GM12865 (cell line): ENCODE results near the gene HSFX2.
"Not testable (repeated sequence)": the region's sequence is repeated elsewhere in the genome, so short reads cannot be mapped to it uniquely, and the experiment has no call there.

Experiments used
- DNase-seq: peaks from one replicate; pipeline ENCODE4 v3.0.0; 2010; ENCODE audit warnings: low read depth
- H3K4me3 ChIP-seq: 2 replicates; pipeline ENCODE4 v1.5.1; 2011; ENCODE audit warnings: mild to moderate bottlenecking, low read depth, low read length, control low read depth
- TF ChIP-seq, protein P1 (sequence below): IDR thresholded peaks from 2 replicates; pipeline ENCODE4 v1.5.1; 2011; ENCODE audit warnings: low read length, control low read depth, low read depth, inconsistent platforms; ENCODE audit not compliant: insufficient read depth; ENCODE audit errors: missing control alignments

The HSFX2 gene

DNA sequence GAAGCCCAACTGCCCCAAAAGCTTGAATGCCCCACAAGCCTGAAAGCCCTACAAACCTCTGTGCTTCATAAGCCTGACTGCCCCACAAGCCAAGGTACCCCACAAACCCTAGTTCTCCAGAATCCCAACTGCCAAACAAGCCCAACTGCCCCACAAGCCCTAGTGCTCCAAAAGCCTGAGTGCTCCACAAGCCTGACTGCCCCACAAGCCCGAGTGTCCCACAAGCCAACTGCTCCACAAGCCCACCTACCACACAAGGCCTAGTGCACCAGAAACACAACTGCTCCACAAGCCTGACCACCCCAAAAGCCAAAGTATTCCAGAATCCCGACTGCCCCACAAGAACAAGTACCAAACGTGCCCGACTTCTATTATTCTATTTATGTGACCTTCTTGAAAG, 31.8 kb downstream of the HSFX2 start:
- no peak for DNase-seq
- TF ChIP-seq, protein P1, sequence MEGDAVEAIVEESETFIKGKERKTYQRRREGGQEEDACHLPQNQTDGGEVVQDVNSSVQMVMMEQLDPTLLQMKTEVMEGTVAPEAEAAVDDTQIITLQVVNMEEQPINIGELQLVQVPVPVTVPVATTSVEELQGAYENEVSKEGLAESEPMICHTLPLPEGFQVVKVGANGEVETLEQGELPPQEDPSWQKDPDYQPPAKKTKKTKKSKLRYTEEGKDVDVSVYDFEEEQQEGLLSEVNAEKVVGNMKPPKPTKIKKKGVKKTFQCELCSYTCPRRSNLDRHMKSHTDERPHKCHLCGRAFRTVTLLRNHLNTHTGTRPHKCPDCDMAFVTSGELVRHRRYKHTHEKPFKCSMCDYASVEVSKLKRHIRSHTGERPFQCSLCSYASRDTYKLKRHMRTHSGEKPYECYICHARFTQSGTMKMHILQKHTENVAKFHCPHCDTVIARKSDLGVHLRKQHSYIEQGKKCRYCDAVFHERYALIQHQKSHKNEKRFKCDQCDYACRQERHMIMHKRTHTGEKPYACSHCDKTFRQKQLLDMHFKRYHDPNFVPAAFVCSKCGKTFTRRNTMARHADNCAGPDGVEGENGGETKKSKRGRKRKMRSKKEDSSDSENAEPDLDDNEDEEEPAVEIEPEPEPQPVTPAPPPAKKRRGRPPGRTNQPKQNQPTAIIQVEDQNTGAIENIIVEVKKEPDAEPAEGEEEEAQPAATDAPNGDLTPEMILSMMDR: no peak
- no peak overlapping the region for H3K4me3 ChIP-seq

DNA sequence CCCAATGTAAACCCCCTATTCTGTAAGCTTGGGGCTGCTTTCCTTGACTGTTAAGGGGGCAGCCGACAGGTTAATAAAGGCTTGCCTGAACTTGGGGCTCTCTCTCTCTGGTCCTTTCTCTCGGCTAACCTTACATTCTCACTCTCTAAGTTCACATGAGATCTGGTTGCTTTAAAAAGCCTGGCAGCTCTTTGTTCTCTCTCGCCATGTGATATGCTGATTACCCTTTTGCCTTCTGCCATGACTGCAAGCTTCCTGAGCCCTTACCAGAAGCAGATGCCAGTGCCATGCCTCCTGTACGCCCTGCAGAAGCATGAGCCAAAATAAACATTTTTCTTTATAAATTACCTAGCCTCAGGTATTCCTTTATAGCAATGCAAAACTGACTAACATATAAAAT, 39.9 kb downstream of the HSFX2 start:
- not testable (repeated sequence) for H3K4me3 ChIP-seq, DNase-seq

DNA sequence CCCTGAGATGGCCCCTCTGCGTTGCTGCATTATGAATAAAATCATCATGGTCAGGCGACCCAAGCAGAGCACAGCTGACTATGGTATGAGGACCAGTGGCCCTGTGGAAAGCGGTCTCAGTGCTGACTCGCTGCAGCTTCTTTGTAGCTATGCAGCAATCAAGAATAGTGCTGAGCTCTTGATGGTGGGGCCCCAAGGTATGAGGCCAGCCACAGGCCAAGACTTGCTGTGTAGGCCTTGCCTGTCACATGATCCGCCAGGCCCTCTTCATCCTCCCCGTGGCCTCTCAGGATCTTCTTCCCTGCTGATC, 43.2 kb downstream of the HSFX2 start:
- DNase-seq: not testable (repeated sequence)

DNA sequence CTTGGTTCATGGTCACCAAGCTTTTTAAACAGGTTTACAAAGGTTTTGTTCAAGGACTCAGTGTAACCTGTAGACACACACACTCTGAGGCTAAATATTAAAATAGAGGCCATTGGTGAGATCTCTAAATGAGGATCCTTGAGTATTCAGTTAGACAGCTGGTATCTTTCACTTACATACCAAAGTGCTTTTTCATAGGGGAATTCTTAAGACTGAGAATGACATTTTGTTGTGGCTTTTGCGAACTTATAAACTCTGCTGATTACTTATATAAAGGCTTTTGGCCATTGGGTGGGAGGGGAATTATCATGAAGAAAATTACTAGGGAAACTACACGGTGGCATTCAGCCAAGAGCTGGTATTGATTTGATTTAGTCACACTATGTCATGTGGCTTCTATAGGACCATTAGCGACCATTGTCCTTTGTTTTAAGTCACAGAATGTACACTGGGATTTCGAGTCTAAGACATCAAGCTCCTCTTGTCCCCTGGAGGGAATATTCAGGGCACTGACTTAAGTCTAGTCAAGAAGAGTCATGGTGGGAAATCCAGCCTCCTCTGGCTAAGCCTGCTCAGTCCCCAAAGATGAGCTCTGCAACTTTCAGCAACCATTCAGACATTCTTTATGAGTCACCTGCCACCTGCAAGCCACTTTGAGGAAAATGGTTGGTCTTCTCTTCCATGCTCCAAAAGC, 43.7 kb downstream of the HSFX2 start:
- H3K4me3 ChIP-seq, DNase-seq: not testable (repeated sequence)

More for the DNA sequence above, 43.2 kb downstream of the HSFX2 start:
- H3K4me3 ChIP-seq: not testable (repeated sequence)

DNA sequence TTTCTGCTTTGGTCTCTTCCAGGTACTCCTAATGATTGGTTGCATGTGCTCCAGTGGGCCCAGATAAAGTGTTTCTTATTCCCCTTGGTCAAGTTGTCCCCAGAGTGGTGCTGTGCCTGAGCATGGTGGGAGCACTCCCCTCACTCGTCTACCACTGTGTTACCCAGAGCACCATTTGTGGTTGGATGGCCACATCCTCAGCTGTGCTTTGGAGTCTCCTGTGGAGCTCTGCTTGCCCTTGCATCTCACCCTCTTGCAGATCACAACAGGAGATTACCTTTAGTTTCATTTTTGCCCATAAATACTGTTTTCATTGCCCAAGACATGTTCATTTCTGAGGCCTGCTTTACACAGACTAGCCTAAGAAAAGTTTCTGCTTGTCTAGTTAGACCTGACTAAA, 44.7 kb downstream of the HSFX2 start:
- H3K4me3 ChIP-seq, DNase-seq: not testable (repeated sequence)

DNA sequence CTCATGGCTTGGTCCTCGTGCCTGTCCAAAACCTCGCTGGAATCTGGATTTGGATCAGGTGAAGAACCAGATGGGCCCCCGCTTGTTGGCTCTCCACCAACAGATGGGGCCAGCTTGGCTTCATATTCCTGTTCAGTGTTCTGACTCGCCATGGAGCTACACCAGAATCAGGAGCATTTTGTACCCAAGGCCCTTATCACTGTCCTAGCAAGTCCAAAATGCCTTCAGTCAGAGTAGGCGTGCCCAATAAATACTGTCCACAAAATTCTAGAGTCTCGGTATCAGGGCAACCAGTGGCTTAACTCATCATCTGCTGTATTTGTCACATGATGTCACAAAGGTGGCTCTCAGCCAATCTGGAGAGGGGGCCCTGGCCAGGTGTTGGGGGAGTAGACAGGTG, 45.4 kb downstream of the HSFX2 start, which contains the start of gene HSFX3:
Gene HSFX3 (minus strand): TSS at position 224 of the 400 bp plus-strand sequence. CDS start 72 bp downstream, at position 152.
- DNase-seq, H3K4me3 ChIP-seq: not testable (repeated sequence)

DNA sequence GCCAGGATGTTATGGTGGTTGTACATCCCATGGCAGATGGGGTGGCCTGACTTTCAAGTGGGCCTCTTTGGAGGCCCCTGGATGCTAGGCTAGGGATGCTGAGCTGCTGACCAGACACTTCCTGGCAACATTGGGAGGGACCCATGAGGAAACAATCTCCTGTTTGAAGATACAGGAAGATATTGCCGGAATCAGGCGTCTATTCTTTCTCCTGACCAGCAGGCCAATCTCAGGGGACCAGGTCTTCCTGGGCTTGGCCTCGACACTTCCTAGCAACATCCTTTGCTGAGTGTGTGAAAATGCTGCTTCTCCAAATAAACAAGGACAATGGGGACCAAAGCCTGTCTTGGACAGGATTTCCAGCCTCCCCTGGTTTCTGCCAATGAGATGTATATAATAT, 47.3 kb downstream of the HSFX2 start:
- not testable (repeated sequence) for DNase-seq, H3K4me3 ChIP-seq

DNA sequence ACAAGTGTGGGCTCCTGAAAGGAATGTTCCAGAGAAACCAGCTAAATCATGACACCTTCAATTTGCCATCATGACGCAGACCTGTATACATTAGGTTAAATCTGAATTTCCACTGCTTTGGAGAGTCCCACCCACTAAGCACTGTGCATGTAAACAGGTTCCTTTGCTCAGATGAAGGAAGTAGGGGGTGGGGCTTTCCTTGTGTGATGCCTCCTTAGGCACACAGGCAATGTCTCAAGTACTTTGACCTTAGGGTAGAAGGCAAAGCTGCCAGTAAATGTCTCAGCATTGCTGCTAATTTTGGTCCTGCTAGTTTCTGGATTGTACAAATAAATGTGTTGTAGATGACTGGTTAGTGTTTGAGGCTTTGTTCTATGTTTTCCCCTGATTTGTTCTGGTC, 48.2 kb downstream of the HSFX2 start:
- not testable (repeated sequence) for DNase-seq, H3K4me3 ChIP-seq

DNA sequence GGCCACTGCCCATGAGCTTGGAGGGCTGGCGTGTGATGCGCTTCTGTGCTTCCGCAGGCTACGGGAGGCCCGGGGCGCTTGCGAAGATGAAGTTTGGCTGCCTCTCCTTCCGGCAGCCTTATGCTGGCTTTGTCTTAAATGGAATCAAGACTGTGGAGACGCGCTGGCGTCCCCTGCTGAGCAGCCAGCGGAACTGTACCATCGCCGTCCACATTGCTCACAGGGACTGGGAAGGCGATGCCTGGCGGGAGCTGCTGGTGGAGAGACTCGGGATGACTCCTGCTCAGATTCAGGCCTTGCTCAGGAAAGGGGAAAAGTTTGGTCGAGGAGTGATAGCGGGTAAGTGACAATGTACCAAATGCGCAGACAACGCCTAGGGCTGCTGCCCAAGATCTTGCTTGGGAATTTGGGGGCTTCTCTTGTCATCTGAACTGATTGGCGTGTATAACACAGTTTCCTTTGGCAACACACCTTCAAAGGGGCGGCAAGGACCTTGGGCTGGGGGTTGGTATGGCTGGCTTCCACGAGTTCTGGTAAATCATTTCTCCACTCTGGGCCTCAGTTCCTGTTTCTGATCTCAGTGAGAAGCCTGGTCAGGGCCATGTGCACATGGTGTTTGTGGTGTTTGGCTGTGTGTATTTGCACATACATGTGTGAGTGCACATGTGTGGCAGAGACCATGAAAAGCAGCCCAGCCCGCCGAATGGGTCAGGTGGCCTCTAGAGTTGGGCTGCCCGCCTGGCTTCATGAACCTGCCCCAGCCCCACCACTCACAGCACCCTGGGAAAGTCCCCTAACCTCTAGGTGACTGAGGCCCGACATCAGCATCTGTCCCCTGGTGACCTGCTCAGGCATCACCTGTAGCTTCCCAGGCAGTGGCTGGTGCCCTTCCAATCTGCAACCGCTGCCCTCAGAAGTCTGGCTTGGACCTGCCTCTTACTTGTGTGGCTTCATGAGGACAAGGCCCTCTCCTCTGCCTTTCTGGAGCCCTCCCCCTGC, 49.3 kb downstream of the HSFX2 start:
- H3K4me3 ChIP-seq, DNase-seq: not testable (repeated sequence)
